Testis (tissue), 2 donors: Measurements from ENCODE around the gene AKAP12.

Source experiments
- POLR2A ChIP-seq: fragments of 450-650 bp; IDR thresholded peaks from one replicate; pipeline ENCODE4 v1.6.1; 2017; ENCODE audit warnings: antibody characterized with exemption, mild to moderate bottlenecking, moderate library complexity
- TF ChIP-seq, protein P1 (sequence below), 3 experiments: fragments of 450-650 bp in 2 of 3; fragments of 200-600 bp in 1 of 3; sonication (generic) in 1 of 3; IDR thresholded peaks; one replicate each; pipeline ENCODE4 v1.5.1; 2016 to 2019; ENCODE audit warnings: antibody characterized with exemption in 3 of 3, mild to moderate bottlenecking in 2 of 3, moderate library complexity in 1 of 3

DNA sequence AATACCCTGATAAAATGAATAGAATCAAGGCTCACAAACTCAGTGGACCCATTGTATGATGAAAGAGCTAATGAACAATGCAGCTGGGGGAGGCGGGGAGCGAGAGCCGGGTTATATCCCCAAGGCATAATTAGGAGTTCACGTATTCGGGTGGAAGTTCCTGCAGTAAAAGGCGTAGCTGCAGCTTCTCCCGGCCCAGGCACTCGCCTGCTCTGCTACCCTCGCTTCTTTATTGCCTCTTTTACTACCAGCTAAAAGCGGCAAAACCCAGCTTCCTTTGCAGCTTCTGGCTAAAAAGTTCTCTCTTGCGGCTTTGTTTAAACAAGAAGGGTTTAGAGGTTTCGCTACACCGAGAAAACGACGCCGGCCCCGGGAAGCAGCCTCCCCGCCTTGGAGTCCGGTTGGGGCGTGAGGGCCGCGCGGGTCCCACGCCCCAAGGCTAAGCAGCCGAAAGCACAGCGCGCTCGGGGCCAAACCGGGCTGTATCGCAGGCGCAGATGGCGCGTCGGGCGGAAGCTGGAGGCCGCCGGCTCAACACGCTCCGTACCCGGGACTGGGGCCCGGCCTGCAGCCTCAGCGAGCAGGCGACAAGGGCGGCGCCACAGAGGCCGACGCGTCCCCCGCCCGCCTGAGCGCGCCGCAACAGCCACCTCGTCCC, 150.0 kb downstream of the AKAP12 start:
- TF ChIP-seq, protein P1, sequence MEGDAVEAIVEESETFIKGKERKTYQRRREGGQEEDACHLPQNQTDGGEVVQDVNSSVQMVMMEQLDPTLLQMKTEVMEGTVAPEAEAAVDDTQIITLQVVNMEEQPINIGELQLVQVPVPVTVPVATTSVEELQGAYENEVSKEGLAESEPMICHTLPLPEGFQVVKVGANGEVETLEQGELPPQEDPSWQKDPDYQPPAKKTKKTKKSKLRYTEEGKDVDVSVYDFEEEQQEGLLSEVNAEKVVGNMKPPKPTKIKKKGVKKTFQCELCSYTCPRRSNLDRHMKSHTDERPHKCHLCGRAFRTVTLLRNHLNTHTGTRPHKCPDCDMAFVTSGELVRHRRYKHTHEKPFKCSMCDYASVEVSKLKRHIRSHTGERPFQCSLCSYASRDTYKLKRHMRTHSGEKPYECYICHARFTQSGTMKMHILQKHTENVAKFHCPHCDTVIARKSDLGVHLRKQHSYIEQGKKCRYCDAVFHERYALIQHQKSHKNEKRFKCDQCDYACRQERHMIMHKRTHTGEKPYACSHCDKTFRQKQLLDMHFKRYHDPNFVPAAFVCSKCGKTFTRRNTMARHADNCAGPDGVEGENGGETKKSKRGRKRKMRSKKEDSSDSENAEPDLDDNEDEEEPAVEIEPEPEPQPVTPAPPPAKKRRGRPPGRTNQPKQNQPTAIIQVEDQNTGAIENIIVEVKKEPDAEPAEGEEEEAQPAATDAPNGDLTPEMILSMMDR (IDR thresholded peaks at IDR 0.05): no peak
- peak; percentile 23 for TF ChIP-seq POLR2A
